Heart right ventricle (tissue), 16 donors: ENCODE data around the gene PNKD. TPM values are rescaled to one million over a fixed set of nuclear protein-coding genes. Genes with fewer than 3 reads are reported as not detected.
A peak's percentile ranks its signal among the peaks of the same experiment; 100 is the strongest.

Experiments used
- ATAC-seq, 8 donors: fragments of 200-7000 bp; cut with Tn5 transposase; one replicate each; pipeline ENCODE4 v1.9.1; 2020; ENCODE audit warnings: mild to moderate bottlenecking in 8 of 8, moderate library complexity in 8 of 8, moderate number of reproducible peaks in 1 of 8
- DNase-seq, 2 donors: peaks; one replicate each; pipeline ENCODE4 v3.0.0-alpha.2; 2020
- H3K27ac ChIP-seq, 10 donors: fragments of 200-600 bp; sonication (generic) in 2 of 10; one replicate each; pipeline versions ENCODE4 v1.5.0 to v1.8.0; 2020 to 2022; ENCODE audit warnings: mild to moderate bottlenecking in 3 of 10
- H3K27me3 ChIP-seq, 7 donors: fragments of 200-600 bp; one replicate each; pipeline ENCODE4 v1.8.0; 2021 to 2022; ENCODE audit warnings: mild to moderate bottlenecking in 2 of 7
- H3K36me3 ChIP-seq, 9 donors: fragments of 200-600 bp; sonication (generic) in 1 of 9; one replicate each; pipeline versions ENCODE4 v1.5.0 to v1.8.0; 2020 to 2022; ENCODE audit warnings: mild to moderate bottlenecking in 2 of 9
- H3K4me1 ChIP-seq, 9 donors: fragments of 200-600 bp; sonication (generic) in 1 of 9; one replicate each; pipeline versions ENCODE4 v1.5.0 to v1.8.0; 2020 to 2022; ENCODE audit warnings: mild to moderate bottlenecking in 4 of 9
- H3K4me3 ChIP-seq, 10 donors: fragments of 200-600 bp; sonication (generic) in 2 of 10; one replicate each; pipeline versions ENCODE4 v1.5.0 to v1.8.0; 2020 to 2022; ENCODE audit warnings: mild to moderate bottlenecking in 7 of 10, moderate library complexity in 2 of 10
- H3K9me3 ChIP-seq, 11 donors: fragments of 200-600 bp in 10 of 11; sonication (generic) in 2 of 11; one replicate each; pipeline versions ENCODE4 v1.5.0 to v1.8.0; 2013 to 2022; ENCODE audit warnings: mild to moderate bottlenecking in 2 of 11, control low read depth in 1 of 11, moderate library complexity in 1 of 11
- CTCF ChIP-seq, 9 donors: fragments of 200-600 bp; sonication (generic) in 2 of 9; IDR thresholded peaks; one replicate each; pipeline versions ENCODE4 v1.5.0 to v1.8.0; 2021 to 2022; ENCODE audit warnings: antibody characterized with exemption in 9 of 9, mild to moderate bottlenecking in 5 of 9, moderate library complexity in 1 of 9
- WGBS, 2 donors: extraction: QIAGEN DNeasy Blood & Tissue Kit; methylation state at CpG; one replicate each; pipeline ENCODE4 v1.1.7; 2013; ENCODE audit warnings: inconsistent platforms in 1 of 2; 5-methylcytosine and 5-hydroxymethylcytosine counted together
- intact Hi-C, 10 donors: fragments of 100-400 bp; cut with DNase I; formaldehyde crosslinking; loops; one replicate each; pipeline versions ENCODE4 v1.11.1 to v1.14.2; 2022
- polyA plus RNA-seq, 2 donors: library from polyadenylated mRNA; stranded (reverse); fragments of 200-250 nt; gene quantifications; one replicate each; pipeline ENCODE4 v1.2.3, GENCODE V29; 2013
- total RNA-seq, 10 donors: library from RNA; stranded (reverse); fragmentation: NEBNext Ultra II Directional in 3 of 10; extraction: Animal tissue kit (Norgen Biotek cat#: 25700) in 3 of 10; gene quantifications; one replicate each; pipeline versions ENCODE4 v1.2.1 to v1.2.4, GENCODE V29; 2021 to 2023
- donor health status: Arrhythmogenic right ventricular cardiomyopathy.
- donor health status: ischemic (EF 13 %, LVEDD 7.1; RV severe dilation, severe dysfunction).
- donor health status: healthy with polysubstance abuse.
- donor health status: DM: no; HTN: yes; CAD: no.
- donor health status: DM: no; HTN: no; CAD: no.
- donor health status: ischemic (EF 25% LVEDD 6.9; RV normal size, moderate dysfunction).
- donor health status: ischemic (EF 25% LVEDD 5.7; RV mildly dilated, moderate dysfunction).
- donor health status: healthy.
- donor health status: DM: yes; HTN: yes; CAD: no.
- donor health status: Ischemic cardiomyopathy.
- donor health status: ischemic (EF 35%, LVEDD 5.7; RV mildly dilated, moderate dysfunction).
- donor health status: nonischemic (EF 11% LVEDD 7.7; RV severe dilation, severe dysfunction).
- donor health status: DM: yes; HTN: yes; CAD: no.
- donor health status: PGD.
- donor health status: ischemic (EF 29% LVEDD 5.4; RV normal size, mild dysfunction).
- donor health status: nonischemic (EF 23%, LVEDD 6.1; RV moderate dilation, normal function).

PNKD gene
- total and polyA plus RNA-seq, 12 donors = 56.9 to 138 (median 75.7) TPM

DNA sequence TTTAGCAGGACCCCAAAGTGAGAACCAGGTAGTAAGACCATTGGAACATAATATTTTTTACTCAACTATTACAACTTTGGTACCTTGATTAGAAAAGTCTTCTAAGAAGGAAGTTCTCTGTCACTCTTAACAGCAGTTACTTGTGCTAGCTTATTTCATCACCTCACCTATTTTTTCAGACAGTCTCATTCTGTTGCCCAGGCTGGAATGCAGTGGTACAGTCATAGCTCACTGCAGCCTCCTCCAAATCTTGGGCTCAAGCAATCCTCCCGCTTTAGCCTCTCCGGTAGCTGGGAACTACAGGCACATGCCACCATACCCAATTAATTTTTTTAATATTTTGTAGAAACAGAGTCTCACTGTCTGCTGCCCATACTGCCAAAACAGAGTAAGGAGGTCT is 35.3 kb upstream of the PNKD start:
- H3K4me3 ChIP-seq = no peak overlapping the region
- intact Hi-C loops = no loop called here
- no peaks in the 10 kb centered on the region for H3K27me3 ChIP-seq
- no peak for DNase-seq
- 99 to 100% methylated on average over 2 of the region's 2 CpGs for WGBS, 2 donors
- ATAC-seq = no peak
- no peak overlapping the region for H3K27ac ChIP-seq
- peaks cover 0 to 28% (median 12%) of the 10 kb centered on the region in 9 donors for H3K4me1 ChIP-seq
- no peaks in the 10 kb centered on the region for H3K9me3 ChIP-seq
- no peak for TF ChIP-seq CTCF (IDR thresholded peaks at IDR 0.05)
- peaks cover 0 to 100% (median 59%) of the 10 kb centered on the region in 9 donors for H3K36me3 ChIP-seq

DNA sequence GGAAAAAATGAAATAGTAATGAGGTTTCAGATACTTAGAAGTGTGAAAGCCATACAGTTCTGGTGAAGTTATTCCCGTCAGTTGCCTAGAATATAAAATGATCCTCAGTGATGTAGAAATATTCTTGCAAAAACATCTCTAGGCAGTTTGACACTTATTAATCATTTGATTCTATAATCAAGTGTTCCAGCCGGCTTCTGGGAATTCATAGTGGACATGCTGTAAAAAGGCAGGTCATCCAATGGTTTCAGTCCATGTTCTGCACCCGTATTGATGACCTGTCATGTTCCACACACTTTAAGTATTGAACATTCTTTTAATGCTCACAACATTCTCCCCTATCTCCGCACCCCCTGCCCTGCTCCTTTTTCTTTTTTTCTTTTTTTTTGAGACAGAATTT is 33.5 kb upstream of the PNKD start:
- Histone ChIP-seq H3K4me1 (peaks cover 0 to 15% (median 9%) of the 10 kb centered on the region in 9 donors), H3K9me3 (no peaks in the 10 kb centered on the region), H3K27me3 (no peaks in the 10 kb centered on the region), H3K4me3 (no peak overlapping the region), H3K36me3 (peaks cover 0 to 100% (median 54%) of the 10 kb centered on the region in 9 donors), H3K27ac (no peak overlapping the region)
- ATAC-seq (no peak), DNase-seq (no peak)
- 89 to 90% methylated on average over 4 of the region's 4 CpGs for WGBS, 2 donors
- intact Hi-C loops = loop anchor here in 1 of 10 donors (1.0 kb wide), 1 partner anchor 15 kb away; no protein-coding TSS in a partner anchor
- no peak for TF ChIP-seq CTCF (IDR thresholded peaks at IDR 0.05)

DNA sequence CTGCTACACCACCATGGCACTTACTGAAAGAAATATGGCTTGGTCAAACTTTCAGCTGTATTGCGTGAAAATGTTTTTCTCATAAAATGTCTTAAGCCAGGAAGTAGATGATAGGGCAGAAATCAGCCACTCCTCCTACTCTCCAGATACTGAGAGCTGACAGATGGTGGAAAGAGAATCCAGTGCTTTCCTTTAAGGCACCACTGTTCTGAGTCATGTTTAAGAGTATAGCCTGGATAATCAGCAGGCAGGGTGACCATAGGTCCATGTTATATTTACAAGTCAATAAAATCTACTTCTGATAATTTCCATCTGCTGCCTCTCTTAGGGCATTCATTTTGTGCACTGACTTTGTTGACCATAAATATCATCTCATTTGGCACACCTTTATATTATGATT is 31.4 kb upstream of the PNKD start:
- 91 to 97% methylated on average over 1 of the region's 1 CpG for WGBS, 2 donors
- DNase-seq = no peak
- intact Hi-C loops = no loop called here

DNA sequence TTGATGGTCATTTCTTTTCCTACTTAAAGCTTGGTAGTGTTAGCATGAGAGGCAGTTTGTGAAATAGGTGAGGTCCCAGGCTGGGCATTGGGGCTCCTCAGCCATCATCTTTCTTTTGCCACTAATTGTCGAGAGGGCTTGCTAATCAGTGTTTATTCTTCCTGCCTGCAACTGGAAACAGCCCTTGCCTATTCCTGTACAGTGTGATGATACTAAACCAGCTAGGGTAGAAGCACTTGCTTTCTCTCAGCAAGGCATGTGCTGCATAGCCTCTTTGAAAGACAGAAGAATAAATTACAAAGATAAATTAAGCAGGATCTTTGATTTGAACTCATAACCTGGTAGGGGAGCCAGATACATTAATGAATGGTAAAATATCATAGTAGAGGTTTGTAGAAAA is 26.1 kb upstream of the PNKD start:
- intact Hi-C loops = no loop called here
- H3K27ac ChIP-seq = peak overlapping the region in 4 of 10 donors; percentile 26 to 65 (median 46)
- no peak overlapping the region for H3K4me3 ChIP-seq
- 39 to 47% methylated on average over 1 of the region's 1 CpG for WGBS, 2 donors
- peaks cover 4 to 100% (median 69%) of the 10 kb centered on the region in 9 donors for H3K36me3 ChIP-seq
- no peak for DNase-seq
- no peaks in the 10 kb centered on the region for H3K27me3 ChIP-seq
- peak in 3 of 8 donors; percentile 46 to 52 (median 51) for ATAC-seq
- no peak for TF ChIP-seq CTCF (IDR thresholded peaks at IDR 0.05)
- peaks cover 0 to 53% (median 27%) of the 10 kb centered on the region in 9 donors for H3K4me1 ChIP-seq
- H3K9me3 ChIP-seq = no peaks in the 10 kb centered on the region

More for the DNA sequence above, 31.4 kb upstream of the PNKD start:
- no peak overlapping the region for H3K4me3 ChIP-seq
- TF ChIP-seq CTCF (IDR thresholded peaks at IDR 0.05) = no peak
- H3K9me3 ChIP-seq = no peaks in the 10 kb centered on the region
- H3K4me1 ChIP-seq = peaks cover 0 to 36% (median 18%) of the 10 kb centered on the region in 9 donors
- no peak for ATAC-seq
- no peaks in the 10 kb centered on the region for H3K27me3 ChIP-seq
- H3K36me3 ChIP-seq = peaks cover 0 to 100% (median 57%) of the 10 kb centered on the region in 9 donors
- no peak overlapping the region for H3K27ac ChIP-seq
